Breast epithelium (tissue), 4 donors: Measurements from ENCODE around the gene CKAP4. TPM values are rescaled to one million over a fixed set of nuclear protein-coding genes. Genes with fewer than 3 reads are reported as not detected.

Source experiments
- DNase-seq, 2 donors: peaks; one replicate each; pipeline ENCODE4 v3.0.0-alpha.2; 2019; ENCODE audit warnings: low spot score in 2 of 2
- H3K27ac ChIP-seq, 2 donors: fragments of 200-600 bp; sonication (generic) in 1 of 2; one replicate each; pipeline ENCODE4 v1.5.1; 2016 to 2019; ENCODE audit warnings: mild to moderate bottlenecking in 1 of 2
- H3K27me3 ChIP-seq, 2 donors: fragments of 200-600 bp; sonication (generic) in 1 of 2; one replicate each; pipeline versions ENCODE4 v1.5.1 to v1.6.0; 2017 to 2019; ENCODE audit warnings: control low read depth in 1 of 2, mild to moderate bottlenecking in 1 of 2
- H3K36me3 ChIP-seq: fragments of 200-600 bp; one replicate; pipeline ENCODE4 v1.5.1; 2019
- H3K4me1 ChIP-seq, 2 donors: fragments of 200-600 bp; sonication (generic); one replicate each; pipeline ENCODE4 v1.5.1; 2016 to 2019; ENCODE audit warnings: control low read depth in 1 of 2
- H3K4me3 ChIP-seq, 3 donors: fragments of 200-600 bp; sonication (generic); 1 replicate in 2 of 3; 2 replicates in 1 of 3; pipeline ENCODE4 v1.5.1; 2016 to 2019; ENCODE audit warnings: mild to moderate bottlenecking in 3 of 3, moderate library complexity in 2 of 3
- H3K9me3 ChIP-seq, 2 donors: fragments of 200-600 bp; sonication (generic) in 1 of 2; one replicate each; pipeline ENCODE4 v1.5.1; 2016 to 2019; ENCODE audit warnings: control low read depth in 1 of 2
- POLR2A ChIP-seq: fragments of 450-650 bp; IDR thresholded peaks from one replicate; pipeline ENCODE4 v1.6.1; 2016; ENCODE audit warnings: antibody characterized with exemption, mild to moderate bottlenecking, moderate library complexity
- POLR2AphosphoS5 ChIP-seq, 3 donors: sonication (generic); formaldehyde crosslinking; IDR thresholded peaks; one replicate each; pipeline ENCODE4 v1.6.1; 2017; ENCODE audit warnings: antibody characterized with exemption in 3 of 3
- intact Hi-C: fragments of 100-400 bp; cut with DNase I; formaldehyde crosslinking; loops from one replicate; pipeline ENCODE4 v1.15.1; 2023; ENCODE audit warnings: low total_unique reads
- total RNA-seq, 3 donors: library from RNA; depleted of rRNA; stranded (reverse); fragments of >200 nt; gene quantifications; one replicate each; pipeline ENCODE4 v1.1.0, GENCODE V29; 2016
- TF ChIP-seq, protein P1 (sequence below), 3 donors: fragments of 450-650 bp; IDR thresholded peaks; one replicate each; pipeline ENCODE4 v1.5.1; 2016 to 2017; ENCODE audit warnings: antibody characterized with exemption in 3 of 3, mild to moderate bottlenecking in 3 of 3, moderate library complexity in 3 of 3

The CKAP4 gene
- total RNA-seq, 3 donors from 2014 or later, result 22.0 to 39.3 (median 30.9) TPM

GRCh38 chr12:106217706-106218105, 30.1 kb downstream of the CKAP4 start:
- no peaks in the 10 kb centered on the region for H3K36me3 ChIP-seq
- intact Hi-C loops, result no loop called here
- H3K4me3 ChIP-seq, result no peak overlapping the region
- DNase-seq, result no peak
- H3K27ac ChIP-seq, result no peak overlapping the region
- H3K4me1 ChIP-seq, result no peaks in the 10 kb centered on the region
- H3K9me3 ChIP-seq, result peaks cover 0 to 18% of the 10 kb centered on the region in 2 donors
- TF ChIP-seq, protein P1, sequence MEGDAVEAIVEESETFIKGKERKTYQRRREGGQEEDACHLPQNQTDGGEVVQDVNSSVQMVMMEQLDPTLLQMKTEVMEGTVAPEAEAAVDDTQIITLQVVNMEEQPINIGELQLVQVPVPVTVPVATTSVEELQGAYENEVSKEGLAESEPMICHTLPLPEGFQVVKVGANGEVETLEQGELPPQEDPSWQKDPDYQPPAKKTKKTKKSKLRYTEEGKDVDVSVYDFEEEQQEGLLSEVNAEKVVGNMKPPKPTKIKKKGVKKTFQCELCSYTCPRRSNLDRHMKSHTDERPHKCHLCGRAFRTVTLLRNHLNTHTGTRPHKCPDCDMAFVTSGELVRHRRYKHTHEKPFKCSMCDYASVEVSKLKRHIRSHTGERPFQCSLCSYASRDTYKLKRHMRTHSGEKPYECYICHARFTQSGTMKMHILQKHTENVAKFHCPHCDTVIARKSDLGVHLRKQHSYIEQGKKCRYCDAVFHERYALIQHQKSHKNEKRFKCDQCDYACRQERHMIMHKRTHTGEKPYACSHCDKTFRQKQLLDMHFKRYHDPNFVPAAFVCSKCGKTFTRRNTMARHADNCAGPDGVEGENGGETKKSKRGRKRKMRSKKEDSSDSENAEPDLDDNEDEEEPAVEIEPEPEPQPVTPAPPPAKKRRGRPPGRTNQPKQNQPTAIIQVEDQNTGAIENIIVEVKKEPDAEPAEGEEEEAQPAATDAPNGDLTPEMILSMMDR (IDR thresholded peaks at IDR 0.05), result no peak
- TF ChIP-seq POLR2A (no peak), POLR2AphosphoS5 (IDR thresholded peaks at IDR 0.05) (no peak)
- H3K27me3 ChIP-seq, result no peaks in the 10 kb centered on the region

GRCh38 chr12:106214571-106214970, 33.2 kb downstream of the CKAP4 start:
- DNase-seq, result no peak
- Histone ChIP-seq H3K27me3 (no peaks in the 10 kb centered on the region), H3K4me1 (no peaks in the 10 kb centered on the region), H3K9me3 (peaks cover 0 to 18% of the 10 kb centered on the region in 2 donors), H3K4me3 (no peak overlapping the region), H3K36me3 (no peaks in the 10 kb centered on the region), H3K27ac (no peak overlapping the region)
- no peak for TF ChIP-seq POLR2AphosphoS5 (IDR thresholded peaks at IDR 0.05)
- TF ChIP-seq POLR2A, result no peak
- TF ChIP-seq, protein P1 (IDR thresholded peaks at IDR 0.05), result no peak
- intact Hi-C loops, result no loop called here

DNA sequence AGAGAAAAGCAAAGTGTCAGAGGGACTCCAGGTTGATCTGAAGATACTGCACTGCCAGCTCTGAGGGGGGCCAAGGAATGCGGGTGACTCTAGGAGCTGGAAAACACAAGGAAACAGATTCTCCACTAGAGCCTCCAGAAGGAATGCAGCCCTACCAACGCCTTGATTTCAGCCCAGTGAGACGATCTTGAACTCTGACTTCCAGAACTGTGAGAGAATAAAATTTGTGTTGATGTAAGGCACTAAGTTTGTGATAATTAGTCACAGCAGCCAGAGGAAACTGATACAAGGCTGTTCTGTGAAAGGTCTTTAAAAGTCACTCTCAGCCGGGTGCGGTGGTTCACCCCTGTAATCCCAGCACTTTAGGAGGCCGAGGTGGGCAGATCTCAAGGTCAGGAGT, 34.2 kb downstream of the CKAP4 start:
- Histone ChIP-seq H3K4me1 (no peaks in the 10 kb centered on the region), H3K9me3 (peaks cover 0 to 18% of the 10 kb centered on the region in 2 donors), H3K27ac (no peak overlapping the region), H3K4me3 (no peak overlapping the region), H3K36me3 (no peaks in the 10 kb centered on the region), H3K27me3 (no peaks in the 10 kb centered on the region)
- TF ChIP-seq, protein P1 (IDR thresholded peaks at IDR 0.05), result no peak
- TF ChIP-seq POLR2AphosphoS5 (IDR thresholded peaks at IDR 0.05) (no peak), POLR2A (no peak)
- intact Hi-C loops, result no loop called here
- no peak for DNase-seq

DNA sequence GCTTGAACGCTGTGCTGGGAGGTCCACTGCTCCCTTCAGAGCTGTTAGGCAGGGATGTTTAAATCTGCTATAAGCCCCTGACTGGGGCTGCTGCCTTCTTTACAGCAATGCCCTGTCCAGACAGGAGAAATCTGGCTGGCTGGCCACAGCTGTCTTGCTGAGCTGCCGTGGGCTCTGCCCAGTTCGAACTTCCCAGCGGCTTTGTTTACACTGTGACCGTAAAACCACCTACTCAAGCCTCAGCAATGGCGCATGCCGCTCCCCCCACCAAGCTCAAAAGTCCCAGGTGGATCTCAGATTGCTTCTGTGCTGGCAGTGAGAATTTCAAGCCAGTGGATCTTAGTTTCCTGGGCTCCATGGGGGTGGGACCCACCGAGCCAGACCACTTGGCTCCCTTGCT, 35.8 kb downstream of the CKAP4 start:
- intact Hi-C loops, result no loop called here
- no peak for DNase-seq
- no peak for TF ChIP-seq POLR2AphosphoS5 (IDR thresholded peaks at IDR 0.05)
- TF ChIP-seq POLR2A, result no peak
- TF ChIP-seq, protein P1 (IDR thresholded peaks at IDR 0.05), result no peak
- no peaks in the 10 kb centered on the region for H3K27me3 ChIP-seq
- peaks cover 0 to 3% of the 10 kb centered on the region in 2 donors for H3K9me3 ChIP-seq
- no peaks in the 10 kb centered on the region for H3K4me1 ChIP-seq
- no peak overlapping the region for H3K27ac ChIP-seq
- no peaks in the 10 kb centered on the region for H3K36me3 ChIP-seq
- no peak overlapping the region for H3K4me3 ChIP-seq

GRCh38 chr12:106205208-106206069, 42.4 kb downstream of the CKAP4 start:
- H3K27ac ChIP-seq, result no peak overlapping the region
- no peak overlapping the region for H3K4me3 ChIP-seq
- H3K9me3 ChIP-seq, result no peaks in the 10 kb centered on the region
- TF ChIP-seq POLR2AphosphoS5 (IDR thresholded peaks at IDR 0.05) (no peak), POLR2A (no peak)
- TF ChIP-seq, protein P1 (IDR thresholded peaks at IDR 0.05), result no peak
- DNase-seq, result no peak
- intact Hi-C loops, result no loop called here
- H3K27me3 ChIP-seq, result no peaks in the 10 kb centered on the region
- no peaks in the 10 kb centered on the region for H3K4me1 ChIP-seq
- no peaks in the 10 kb centered on the region for H3K36me3 ChIP-seq
